HCT116 (cell line): ENCODE data around the gene GAB4.

ENCODE experiments used
- POLR2A ChIP-seq: IDR thresholded peaks from 2 replicates; pipeline ENCODE4 v1.7.0; 2011; ENCODE audit warnings: borderline replicate concordance; ENCODE audit not compliant: insufficient read depth, insufficient read length; ENCODE audit errors: extremely low read depth
- TCF7L2 ChIP-seq: IDR thresholded peaks from 2 replicates; pipeline ENCODE4 v1.7.0; 2011; ENCODE audit warnings: borderline replicate concordance, inconsistent platforms; ENCODE audit not compliant: insufficient read depth, insufficient read length; ENCODE audit errors: extremely low read depth

DNA sequence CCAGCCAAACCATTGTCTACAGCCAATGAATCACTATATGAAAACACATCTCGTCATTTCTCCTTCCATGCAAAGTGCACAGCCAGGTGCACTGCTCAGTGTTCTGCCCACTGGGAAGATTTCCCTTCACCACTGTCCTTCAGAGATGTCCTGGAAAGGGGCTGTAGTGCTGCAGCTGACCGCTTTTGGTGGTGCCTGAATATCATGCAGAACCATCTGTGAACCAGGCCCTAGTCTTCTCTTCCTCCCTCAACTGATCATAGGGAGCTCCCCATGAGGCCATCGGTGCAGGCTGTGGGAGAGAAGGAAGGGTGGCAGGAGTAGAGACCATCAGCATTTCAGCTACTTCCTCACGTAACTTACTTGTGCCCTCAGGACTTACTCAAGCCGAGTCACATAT, 70.2 kb downstream of the GAB4 start:
- TF ChIP-seq TCF7L2, result no peak
- TF ChIP-seq POLR2A, result no peak
